ENCODE data around the gene SMAD6.

Gene SMAD6

GRCh38 chr15:66768987-66769386 is 67.0 kb downstream of the SMAD6 start:
- no peak overlapping the region for H3K4me3 ChIP-seq (ENCODE audit: low read depth, low read length)
- TF ChIP-seq POLR2A (IDR thresholded peaks at IDR 0.05; ENCODE audit: extremely low read depth, insufficient read length), result no peak
- no peak for TF ChIP-seq MYC (IDR thresholded peaks at IDR 0.05; ENCODE audit: low read depth, low read length)
- no peak for TF ChIP-seq MAX (IDR thresholded peaks at IDR 0.05; ENCODE audit: low read depth, low read length)
- no peak for TF ChIP-seq CTCF (IDR thresholded peaks at IDR 0.05; ENCODE audit: low read depth, low read length)

GRCh38 chr15:66770518-66771350 is 68.7 kb downstream of the SMAD6 start:
- no peak for DNase-seq (ENCODE audit: low read depth)
- no peak for TF ChIP-seq MYC (IDR thresholded peaks at IDR 0.05; ENCODE audit: low read depth, low read length)
- TF ChIP-seq CTCF (IDR thresholded peaks at IDR 0.05; ENCODE audit: low read depth, low read length), result no peak
- no peak for TF ChIP-seq POLR2A (IDR thresholded peaks at IDR 0.05; ENCODE audit: extremely low read depth, insufficient read length)
- TF ChIP-seq MAX (IDR thresholded peaks at IDR 0.05; ENCODE audit: low read depth, low read length), result no peak
- H3K4me3 ChIP-seq (ENCODE audit: low read depth, low read length), result no peak overlapping the region

More at GRCh38 chr15:66768987-66769386, 67.0 kb downstream of the SMAD6 start:
- no peak for DNase-seq (ENCODE audit: low read depth)

GRCh38 chr15:66771351-66771650 is 69.3 kb downstream of the SMAD6 start:
- TF ChIP-seq POLR2A (IDR thresholded peaks at IDR 0.05; ENCODE audit: extremely low read depth, insufficient read length) (no peak), MYC (IDR thresholded peaks at IDR 0.05; ENCODE audit: low read depth, low read length) (no peak), CTCF (IDR thresholded peaks at IDR 0.05; ENCODE audit: low read depth, low read length) (no peak)
- no peak overlapping the region for H3K4me3 ChIP-seq (ENCODE audit: low read depth, low read length)
- no peak for DNase-seq (ENCODE audit: low read depth)

GRCh38 chr15:66772604-66773128 is 70.6 kb downstream of the SMAD6 start:
- no peak for TF ChIP-seq CTCF (IDR thresholded peaks at IDR 0.05; ENCODE audit: low read depth, low read length)
- TF ChIP-seq MAX (IDR thresholded peaks at IDR 0.05; ENCODE audit: low read depth, low read length), result no peak
- TF ChIP-seq MYC (IDR thresholded peaks at IDR 0.05; ENCODE audit: low read depth, low read length), result no peak
- TF ChIP-seq POLR2A (IDR thresholded peaks at IDR 0.05; ENCODE audit: extremely low read depth, insufficient read length), result no peak
- H3K4me3 ChIP-seq (ENCODE audit: low read depth, low read length), result no peak overlapping the region
- no peak for DNase-seq (ENCODE audit: low read depth)

GRCh38 chr15:66773129-66773873 is 71.3 kb downstream of the SMAD6 start:
- DNase-seq (ENCODE audit: low read depth), result no peak
- TF ChIP-seq MYC (IDR thresholded peaks at IDR 0.05; ENCODE audit: low read depth, low read length) (no peak), CTCF (IDR thresholded peaks at IDR 0.05; ENCODE audit: low read depth, low read length) (no peak), POLR2A (IDR thresholded peaks at IDR 0.05; ENCODE audit: extremely low read depth, insufficient read length) (no peak), MAX (IDR thresholded peaks at IDR 0.05; ENCODE audit: low read depth, low read length) (no peak)

More at GRCh38 chr15:66773129-66773873, 71.3 kb downstream of the SMAD6 start:
- H3K4me3 ChIP-seq (ENCODE audit: low read depth, low read length), result no peak overlapping the region
